AG04449 (cell line): ENCODE results near the gene MYO16.

Experiments
- CTCF ChIA-PET: fragments of 350-600 bp; formaldehyde crosslinking; extraction: SDS; loops from one replicate; lab custom pipeline; 2021; ENCODE audit warnings: antibody characterized with exemption; lab: Yijun Ruan, JAX
- POLR2A ChIA-PET: fragments of 400-600, 350-600 bp; formaldehyde crosslinking; extraction: SDS; loops from one replicate; lab custom pipeline; 2020; ENCODE audit warnings: antibody characterized with exemption, inconsistent platforms; lab: Yijun Ruan, JAX
- DNase-seq: peaks from one replicate; pipeline ENCODE4 v3.0.0-alpha.2; 2010; ENCODE audit warnings: low read depth, low spot score
- H3K4me3 ChIP-seq: 2 replicates; pipeline ENCODE4 v1.5.1; 2011; ENCODE audit warnings: low read depth, mild to moderate bottlenecking, control low read depth, low read length
- TF ChIP-seq, protein P1 (sequence below): IDR thresholded peaks from one replicate; pipeline ENCODE4 v1.5.1; 2011; ENCODE audit warnings: mild to moderate bottlenecking, moderate library complexity, low read length, control low read depth, inconsistent platforms; ENCODE audit not compliant: insufficient read depth; ENCODE audit errors: missing control alignments

The MYO16 gene

GRCh38 chr13:109166804-109167203 is 537.4 kb downstream of the MYO16 start:
- no peak for DNase-seq
- TF ChIP-seq, protein P1, sequence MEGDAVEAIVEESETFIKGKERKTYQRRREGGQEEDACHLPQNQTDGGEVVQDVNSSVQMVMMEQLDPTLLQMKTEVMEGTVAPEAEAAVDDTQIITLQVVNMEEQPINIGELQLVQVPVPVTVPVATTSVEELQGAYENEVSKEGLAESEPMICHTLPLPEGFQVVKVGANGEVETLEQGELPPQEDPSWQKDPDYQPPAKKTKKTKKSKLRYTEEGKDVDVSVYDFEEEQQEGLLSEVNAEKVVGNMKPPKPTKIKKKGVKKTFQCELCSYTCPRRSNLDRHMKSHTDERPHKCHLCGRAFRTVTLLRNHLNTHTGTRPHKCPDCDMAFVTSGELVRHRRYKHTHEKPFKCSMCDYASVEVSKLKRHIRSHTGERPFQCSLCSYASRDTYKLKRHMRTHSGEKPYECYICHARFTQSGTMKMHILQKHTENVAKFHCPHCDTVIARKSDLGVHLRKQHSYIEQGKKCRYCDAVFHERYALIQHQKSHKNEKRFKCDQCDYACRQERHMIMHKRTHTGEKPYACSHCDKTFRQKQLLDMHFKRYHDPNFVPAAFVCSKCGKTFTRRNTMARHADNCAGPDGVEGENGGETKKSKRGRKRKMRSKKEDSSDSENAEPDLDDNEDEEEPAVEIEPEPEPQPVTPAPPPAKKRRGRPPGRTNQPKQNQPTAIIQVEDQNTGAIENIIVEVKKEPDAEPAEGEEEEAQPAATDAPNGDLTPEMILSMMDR, result no peak
- CTCF ChIA-PET, result no interaction called here
- POLR2A ChIA-PET, result no interaction called here
- no peak overlapping the region for H3K4me3 ChIP-seq

GRCh38 chr13:109172136-109172535 is 542.7 kb downstream of the MYO16 start:
- CTCF ChIA-PET, result no interaction called here
- POLR2A ChIA-PET, result no interaction called here
- no peak for DNase-seq
- TF ChIP-seq, protein P1, result no peak
- H3K4me3 ChIP-seq, result no peak overlapping the region

- no peak overlapping the region for H3K4me3 ChIP-seq
- ChIA-PET POLR2A (no interaction called here), CTCF (interaction anchor here (0.9 kb wide), 1 partner anchor 29 kb away, joined by 3 read pairs; no protein-coding TSS in a partner anchor)
- no peak for DNase-seq
- TF ChIP-seq, protein P1, result no peak
Observed at GRCh38 chr13:109175666-109176065, 546.3 kb downstream of the MYO16 start.

DNA sequence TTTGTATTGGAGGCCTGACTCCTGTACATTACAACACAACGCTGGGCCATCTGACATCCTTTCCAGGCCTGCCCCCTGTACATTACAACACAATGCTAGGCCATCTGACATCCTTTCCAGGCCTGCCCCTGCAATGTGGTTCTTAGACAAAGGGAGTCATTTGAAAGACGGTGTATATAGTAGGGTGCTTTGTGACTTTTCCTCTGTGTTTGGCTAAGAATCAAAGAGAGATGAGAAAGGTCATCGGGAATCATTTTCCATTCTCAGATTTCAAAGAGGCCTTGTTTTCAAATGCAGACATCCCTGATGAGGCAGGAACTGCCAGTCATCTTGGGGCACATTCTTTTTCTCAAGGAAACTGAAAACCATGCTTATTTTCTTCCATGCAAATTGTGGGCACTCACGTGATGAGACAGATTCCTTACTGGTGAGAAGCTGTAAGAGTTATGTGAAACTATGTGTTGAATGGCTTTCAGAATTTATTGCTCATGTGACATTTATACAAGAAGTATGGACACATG is 551.6 kb downstream of the MYO16 start:
- H3K4me3 ChIP-seq, result no peak overlapping the region
- CTCF ChIA-PET, result no interaction called here
- TF ChIP-seq, protein P1, result no peak
- POLR2A ChIA-PET, result no interaction called here
- peak; percentile 87 for DNase-seq

GRCh38 chr13:109182777-109183465 is 553.5 kb downstream of the MYO16 start:
- TF ChIP-seq, protein P1, result no peak
- ChIA-PET CTCF (interaction anchor here (0.7 kb wide), 1 partner anchor 71 kb away, joined by 3 read pairs; no protein-coding TSS in a partner anchor), POLR2A (no interaction called here)
- H3K4me3 ChIP-seq, result no peak overlapping the region
- no peak for DNase-seq

DNA sequence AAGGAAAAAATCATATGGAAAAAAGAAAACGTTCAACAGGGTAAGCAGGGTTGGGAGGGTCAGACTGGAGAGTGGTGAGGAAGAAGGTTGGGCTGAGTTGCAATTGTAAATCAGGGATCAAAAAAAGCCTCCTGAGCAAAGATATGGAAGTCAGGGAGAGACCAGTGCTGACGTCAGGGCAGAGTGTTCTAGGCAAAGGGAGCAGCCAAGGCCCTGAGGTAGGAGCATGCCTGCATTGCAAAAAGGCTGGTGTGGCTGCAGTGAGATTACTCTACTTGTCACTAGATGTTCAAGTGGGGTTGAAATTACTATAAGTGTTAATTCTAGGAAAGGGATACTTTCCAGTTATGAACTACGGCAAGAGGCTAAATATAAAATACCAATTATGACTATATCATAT is 562.0 kb downstream of the MYO16 start:
- CTCF ChIA-PET, result no interaction called here
- no peak for DNase-seq
- POLR2A ChIA-PET, result no interaction called here
- no peak overlapping the region for H3K4me3 ChIP-seq
- TF ChIP-seq, protein P1, result no peak
